Stimulated activated CD8-positive, alpha-beta memory T cell treated with anti-CD3 and anti-CD28 coated beads, Interleukin-4, amount 100 ng/mL, for 48 hours (primary cell): ENCODE measurements around the gene DCLRE1B.

Source experiments
- DNase-seq: peaks from one replicate; pipeline ENCODE4 v3.0.0-alpha.2; 2020

The DCLRE1B gene

DNA sequence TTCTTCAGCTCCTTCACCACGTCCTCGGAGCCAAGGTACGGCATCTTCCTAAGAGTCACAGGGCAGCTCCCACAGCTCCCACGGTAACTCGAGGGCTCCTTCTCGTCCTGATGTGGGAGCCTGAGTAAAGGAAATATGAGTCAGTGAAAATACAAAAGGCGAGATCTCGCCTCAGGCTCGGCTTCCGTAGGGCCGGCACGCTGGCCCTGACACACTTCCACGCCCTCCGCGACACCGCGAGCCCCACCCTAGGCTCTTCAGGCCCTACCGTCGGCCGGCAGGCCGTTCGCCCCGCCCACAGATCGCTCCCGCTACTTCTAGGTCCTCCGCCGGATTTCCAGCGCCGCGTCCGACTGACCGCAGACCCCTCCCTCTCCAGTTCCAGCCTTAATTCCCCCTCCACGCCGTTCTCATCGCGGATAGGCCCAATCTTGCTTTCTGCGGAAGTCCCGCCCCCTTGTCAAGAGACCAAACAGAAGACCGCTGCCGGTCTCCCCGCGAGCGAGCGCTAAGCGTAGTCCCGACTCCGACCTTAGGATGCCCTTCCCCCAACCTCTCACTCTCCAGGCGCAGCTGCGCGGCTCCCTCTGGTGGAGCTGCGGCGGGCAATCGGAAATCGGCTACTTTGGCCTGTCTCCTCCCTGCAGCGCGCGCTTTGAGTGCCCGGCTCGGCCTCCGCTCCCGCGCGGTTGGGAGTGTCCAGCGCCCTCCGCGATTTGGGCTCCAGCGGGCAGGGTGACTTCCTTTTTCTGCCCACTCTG lies at the start of gene DCLRE1B, which contains the start of gene AP4B1:
Gene DCLRE1B, plus strand, starts transcription at position 653 of the 761 bp plus-strand sequence. CDS start 261 bp downstream, outside the sequence.
Gene AP4B1, minus strand, starts transcription at position 126 of the 761 bp plus-strand sequence. Its CDS starts 82 bp downstream, at position 44.
- peak; percentile 98 for DNase-seq

DNA sequence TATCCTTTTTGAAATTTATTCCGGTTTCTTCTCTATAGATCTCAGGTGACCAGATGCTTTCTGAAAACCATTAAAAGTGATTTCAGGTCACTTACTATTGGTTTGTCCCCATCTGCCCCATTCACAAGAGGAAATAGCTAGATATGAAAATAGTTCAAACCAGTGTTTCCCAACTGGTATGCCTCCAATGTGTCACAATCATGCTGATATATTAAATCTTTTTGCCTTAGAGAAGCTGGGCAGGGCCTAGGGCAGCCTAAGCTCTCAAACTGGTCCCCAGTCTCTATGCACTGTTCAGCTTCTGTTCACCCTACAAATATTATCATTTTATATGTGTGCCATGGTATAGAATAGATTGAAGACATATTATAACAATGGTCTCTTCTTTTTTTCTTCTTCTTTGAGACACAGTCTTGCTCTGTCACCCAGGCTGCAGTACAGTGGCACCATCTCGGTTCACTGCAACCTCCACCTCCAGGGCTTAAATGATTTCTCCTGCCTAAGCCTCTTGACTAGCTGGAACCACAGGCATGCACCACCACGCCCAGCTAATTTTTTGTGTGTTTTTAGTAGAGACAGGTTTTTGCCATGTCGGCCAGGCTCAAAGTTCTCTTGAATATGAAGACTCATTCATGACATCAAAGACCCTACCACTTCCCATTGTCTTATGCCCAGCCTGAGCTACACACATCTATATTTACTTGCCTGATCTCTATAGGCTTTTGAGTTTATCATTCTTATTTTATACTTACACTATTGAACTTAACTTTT lies 49.3 kb upstream of the DCLRE1B start:
- DNase-seq, result no peak

GRCh38 chr1:113856401-113856790 lies 48.7 kb upstream of the DCLRE1B start:
- DNase-seq, result no peak

- DNase-seq, result no peak
Observed at GRCh38 chr1:113857776-113858175, 47.4 kb upstream of the DCLRE1B start.

- no peak for DNase-seq
Observed at GRCh38 chr1:113858418-113858817, 46.7 kb upstream of the DCLRE1B start.

- no peak for DNase-seq
Observed at GRCh38 chr1:113858982-113859381, 46.1 kb upstream of the DCLRE1B start.

DNA sequence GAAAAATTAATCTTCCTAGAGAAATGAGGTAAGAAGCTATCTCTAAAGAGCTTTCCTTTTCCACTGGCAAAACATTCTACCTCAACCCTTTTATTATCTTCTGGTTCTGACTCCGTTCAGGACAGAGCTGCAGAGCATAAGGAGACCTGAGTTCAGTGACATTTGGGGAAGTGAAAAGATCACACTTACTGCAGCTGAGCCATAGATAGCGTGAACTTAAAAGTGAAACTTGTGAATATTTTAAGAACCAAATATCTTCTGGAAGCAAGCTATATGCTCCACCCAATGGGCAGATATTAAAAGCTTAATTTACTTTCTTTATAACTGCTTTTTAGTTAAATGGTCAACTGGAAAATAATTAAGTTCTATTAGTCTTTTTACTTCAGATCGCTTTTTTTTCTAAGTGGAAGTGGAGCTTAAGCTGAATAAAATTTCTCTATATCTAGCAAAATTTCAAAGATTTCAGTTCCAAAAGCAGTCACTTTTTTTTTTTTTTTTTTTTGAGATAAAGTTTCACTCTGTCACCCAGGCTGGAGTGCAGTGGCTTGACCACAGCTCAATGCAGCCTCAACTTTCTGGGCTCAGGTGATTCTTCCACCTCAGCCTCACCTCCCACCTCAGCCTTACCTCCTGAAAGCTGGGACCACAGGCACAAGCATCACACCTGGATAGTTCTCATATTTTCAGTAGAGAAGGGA lies 45.5 kb upstream of the DCLRE1B start:
- no peak for DNase-seq

DNA sequence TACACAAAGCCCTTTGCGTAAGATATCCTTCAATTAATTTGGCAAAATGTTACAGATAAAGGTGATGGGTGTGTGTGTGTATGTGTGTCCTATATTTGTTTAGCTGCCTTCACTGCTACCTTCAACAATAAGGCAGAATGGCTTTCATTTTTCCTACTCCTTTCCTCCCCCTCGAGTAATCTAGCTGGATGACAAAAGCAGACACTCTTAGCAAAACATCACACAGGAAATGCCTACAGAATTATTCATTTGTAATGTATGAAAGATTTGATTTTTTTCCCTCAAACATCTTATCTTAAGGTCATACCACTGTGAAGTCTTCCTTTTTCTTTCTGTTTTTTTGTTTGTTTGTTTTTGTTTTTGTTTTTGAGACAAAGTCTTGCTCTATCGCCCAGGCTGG lies 44.2 kb upstream of the DCLRE1B start:
- DNase-seq, result no peak

- DNase-seq, result no peak
Observed at GRCh38 chr1:113861641-113862040, 43.5 kb upstream of the DCLRE1B start.

GRCh38 chr1:113868387-113869083 lies 36.6 kb upstream of the DCLRE1B start:
- no peak for DNase-seq

DNA sequence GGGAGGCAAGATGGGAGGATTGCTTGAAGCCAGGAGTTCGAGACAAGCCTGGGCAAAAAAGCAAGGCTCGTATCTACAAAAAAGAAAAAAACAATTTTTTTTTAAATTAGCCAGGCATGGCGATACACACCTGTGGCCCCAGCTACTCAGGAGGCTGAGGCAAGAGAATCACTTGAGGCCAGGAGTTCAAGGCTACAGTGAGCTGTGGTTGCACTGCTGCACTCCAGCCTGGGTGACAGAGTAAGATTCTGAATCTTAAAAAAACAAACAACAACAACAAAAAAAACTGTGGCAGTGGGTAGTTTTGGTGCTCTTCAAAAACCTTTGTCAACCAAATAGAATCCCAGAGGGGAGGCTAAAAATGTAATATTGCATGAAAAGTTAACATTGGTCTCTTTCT lies 34.3 kb upstream of the DCLRE1B start:
- no peak for DNase-seq

- peak; percentile 79 for DNase-seq
Observed at GRCh38 chr1:113871597-113872113, 33.5 kb upstream of the DCLRE1B start, which contains the start of gene PTPN22. TSS of gene PTPN22 (minus strand) at chr1:113871712.

GRCh38 chr1:113872219-113872935 lies 32.7 kb upstream of the DCLRE1B start:
- DNase-seq, result no peak

DNA sequence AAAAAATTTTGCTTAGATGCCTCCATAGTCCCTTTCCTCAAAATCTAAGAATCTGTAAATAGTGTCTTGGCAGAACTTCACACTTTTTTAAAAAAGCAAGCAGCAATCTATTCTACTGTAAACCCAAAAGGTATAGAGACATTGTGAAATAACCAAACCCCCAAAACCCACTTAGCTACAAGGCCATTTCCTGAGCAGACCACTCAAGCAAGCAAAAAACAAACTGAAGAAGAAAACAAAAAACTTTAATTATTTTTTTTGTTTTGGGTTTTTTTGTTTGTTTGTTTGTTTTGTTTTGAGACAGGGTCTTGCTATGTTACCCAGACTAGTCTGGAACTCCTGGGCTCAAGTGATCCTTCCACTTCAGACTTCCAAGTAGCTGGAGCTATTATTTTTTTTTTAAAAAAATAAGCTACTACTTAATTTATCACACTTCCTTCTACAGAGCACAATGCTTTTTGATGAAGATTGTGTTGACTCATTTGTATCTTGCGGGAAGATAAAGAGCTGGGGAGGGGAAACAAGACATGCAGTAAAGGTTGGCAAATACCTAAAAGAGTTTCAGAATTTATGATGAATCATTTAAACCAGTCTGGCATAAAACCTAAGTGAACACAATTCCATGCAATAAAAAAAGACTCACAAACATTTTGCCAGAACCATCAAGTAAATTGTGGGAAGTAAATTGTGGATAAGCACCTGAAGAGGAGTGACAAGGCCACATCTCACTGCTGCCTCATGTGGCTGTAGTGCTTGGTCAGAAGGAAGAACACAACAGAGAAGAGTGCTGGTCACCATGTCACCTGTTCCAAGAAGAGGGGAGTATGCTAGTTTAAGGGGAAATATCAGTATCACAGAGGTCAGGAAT lies 30.9 kb upstream of the DCLRE1B start:
- no peak for DNase-seq

- DNase-seq, result no peak
Observed at GRCh38 chr1:113875714-113876113, 29.4 kb upstream of the DCLRE1B start.

- DNase-seq, result no peak
Observed at GRCh38 chr1:113876176-113876575, 28.9 kb upstream of the DCLRE1B start.

DNA sequence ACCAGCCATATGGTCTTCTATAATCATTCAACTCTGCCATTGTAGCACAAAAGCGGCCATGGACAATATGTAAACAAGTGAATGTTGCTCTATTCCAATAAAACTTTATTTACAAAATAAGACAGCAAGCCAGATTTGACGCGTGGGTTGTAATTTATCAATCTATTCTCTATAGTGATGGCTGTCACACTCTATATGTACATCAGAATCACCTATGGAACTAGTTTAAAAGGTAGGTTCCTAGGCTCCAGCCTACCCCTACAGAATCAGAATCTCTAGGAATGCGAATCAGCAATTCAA lies 25.4 kb upstream of the DCLRE1B start:
- DNase-seq, result no peak

DNA sequence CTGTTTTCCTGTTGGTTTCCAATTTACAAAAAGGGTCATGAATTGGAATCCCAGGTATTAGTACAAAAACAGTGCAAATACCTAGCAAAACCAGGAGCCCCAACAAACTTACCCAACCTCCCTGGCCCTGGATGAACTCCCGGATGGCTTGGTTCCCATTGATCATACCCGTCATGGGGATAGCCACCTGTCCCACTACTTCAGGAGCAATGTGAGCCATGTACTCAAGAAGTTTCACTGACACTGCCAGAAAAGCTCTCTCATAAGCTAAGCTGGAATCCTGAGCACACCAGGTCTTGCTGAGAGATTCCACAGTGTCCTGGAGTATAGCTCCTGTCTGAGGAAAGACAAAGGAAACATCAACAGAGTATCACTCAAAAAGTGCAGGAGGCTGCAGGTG lies 23.5 kb upstream of the DCLRE1B start:
- no peak for DNase-seq

DNA sequence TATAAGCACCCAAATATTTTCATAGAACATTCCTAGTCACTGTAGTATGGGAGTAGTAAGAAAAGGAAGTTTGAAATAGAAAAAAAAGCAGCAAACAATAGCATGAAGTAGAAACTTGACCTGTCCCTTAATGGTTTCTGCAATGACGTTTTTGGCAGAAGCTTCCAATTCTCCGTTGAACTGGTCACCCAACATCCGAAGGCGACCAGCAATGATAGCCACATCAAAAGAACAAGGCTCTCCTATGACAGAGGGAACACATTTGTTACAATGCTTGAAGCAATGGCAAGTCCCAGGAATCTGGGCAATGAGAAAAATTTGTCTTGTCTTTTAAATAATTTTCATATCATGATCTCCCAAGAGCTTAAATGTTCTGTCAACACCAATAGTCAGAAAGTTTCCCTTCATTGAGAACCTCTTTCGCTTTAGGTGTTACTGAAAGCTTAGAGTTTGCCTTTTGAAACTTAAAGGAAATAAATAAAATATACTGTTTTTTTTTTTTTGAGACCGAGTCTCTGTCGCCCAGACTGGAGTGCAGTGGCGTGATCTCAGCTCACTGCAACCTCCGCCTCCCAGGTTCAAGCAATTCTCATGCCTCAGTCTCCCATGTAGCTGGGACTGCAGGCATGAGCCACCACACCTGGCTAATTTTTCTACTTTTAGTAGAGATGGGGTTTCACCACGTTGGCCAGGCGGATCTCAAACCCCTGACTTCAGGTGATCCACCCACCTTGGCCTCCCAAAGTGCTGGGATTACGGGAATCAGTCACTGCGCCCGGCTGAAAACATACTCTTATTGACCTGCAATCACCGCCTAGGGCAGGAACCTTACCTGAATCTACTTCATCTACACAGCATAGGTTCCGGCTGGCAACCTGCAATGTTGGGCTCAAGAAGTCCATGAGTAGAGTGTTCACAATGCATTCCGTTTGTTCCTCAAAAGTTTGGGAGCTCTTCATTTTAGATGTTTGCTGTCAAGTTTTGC lies 18.4 kb upstream of the DCLRE1B start:
- DNase-seq, result no peak
